HUDEP-2 (cell line): Measurements from ENCODE around the gene CNGA4.

Source experiments
- DNase-seq, 76 experiments: peaks; one replicate each; lab custom pipeline; 2025; ENCODE audit not compliant: unreplicated experiment in 76 of 76; lab: John Stamatoyannopoulos, UW

CNGA4 gene

GRCh38 chr11:6238902-6239301 lies at the start of gene CNGA4:
Gene CNGA4 (plus strand): TSS chr11:6239089. CDS start chr11:6239207, 118 bp downstream.
- peak in 6 of 76 experiments; percentile 2 to 24 (median 12) for DNase-seq

GRCh38 chr11:6191742-6192141 lies 47.1 kb upstream of the CNGA4 start:
- DNase-seq, result no peak

GRCh38 chr11:6194065-6194581 lies 44.8 kb upstream of the CNGA4 start:
- no peak for DNase-seq

- DNase-seq, result no peak
These were observed 42.5 kb upstream of the CNGA4 start for GRCh38 chr11:6196396-6196795.

- DNase-seq, result no peak
These were observed 41.3 kb upstream of the CNGA4 start for GRCh38 chr11:6197466-6198200.

- no peak for DNase-seq
These were observed 39.6 kb upstream of the CNGA4 start, which contains the start of gene OR52W1 for GRCh38 chr11:6199174-6199810. Gene OR52W1 (plus strand): TSS chr11:6199224. CDS start chr11:6199224, 0 bp downstream.

GRCh38 chr11:6200975-6201374 lies 37.9 kb upstream of the CNGA4 start:
- DNase-seq, result no peak

- DNase-seq, result no peak
These were observed 37.4 kb upstream of the CNGA4 start for GRCh38 chr11:6201481-6201880.

- DNase-seq, result no peak
These were observed 36.8 kb upstream of the CNGA4 start for GRCh38 chr11:6202041-6202440.

- no peak for DNase-seq
These were observed 35.6 kb upstream of the CNGA4 start for GRCh38 chr11:6203327-6203726.

GRCh38 chr11:6204706-6205105 lies 34.2 kb upstream of the CNGA4 start:
- DNase-seq, result no peak

GRCh38 chr11:6205366-6205765 lies 33.5 kb upstream of the CNGA4 start, which contains the start of gene C11orf42:
Gene C11orf42 (plus strand): TSS chr11:6205557. CDS start chr11:6205616, 59 bp downstream.
- no peak for DNase-seq

GRCh38 chr11:6206456-6207180 lies 32.3 kb upstream of the CNGA4 start:
- DNase-seq, result no peak

GRCh38 chr11:6209801-6210200 lies 29.1 kb upstream of the CNGA4 start:
- no peak for DNase-seq

- no peak for DNase-seq
These were observed 28.5 kb upstream of the CNGA4 start for GRCh38 chr11:6210274-6210955.

GRCh38 chr11:6214530-6214929 lies 24.4 kb upstream of the CNGA4 start:
- no peak for DNase-seq

- no peak for DNase-seq
These were observed 22.4 kb upstream of the CNGA4 start for GRCh38 chr11:6216501-6216900.

GRCh38 chr11:6217722-6218121 lies 21.2 kb upstream of the CNGA4 start:
- DNase-seq, result no peak

- DNase-seq, result no peak
These were observed 19.5 kb upstream of the CNGA4 start for GRCh38 chr11:6219359-6219758.

- DNase-seq, result no peak
These were observed 15.0 kb upstream of the CNGA4 start for GRCh38 chr11:6223854-6224253.

GRCh38 chr11:6224421-6224820 lies 14.5 kb upstream of the CNGA4 start:
- DNase-seq, result no peak
